Measurements from ENCODE around the gene CRHBP.

- TF ChIP-seq, protein P1, sequence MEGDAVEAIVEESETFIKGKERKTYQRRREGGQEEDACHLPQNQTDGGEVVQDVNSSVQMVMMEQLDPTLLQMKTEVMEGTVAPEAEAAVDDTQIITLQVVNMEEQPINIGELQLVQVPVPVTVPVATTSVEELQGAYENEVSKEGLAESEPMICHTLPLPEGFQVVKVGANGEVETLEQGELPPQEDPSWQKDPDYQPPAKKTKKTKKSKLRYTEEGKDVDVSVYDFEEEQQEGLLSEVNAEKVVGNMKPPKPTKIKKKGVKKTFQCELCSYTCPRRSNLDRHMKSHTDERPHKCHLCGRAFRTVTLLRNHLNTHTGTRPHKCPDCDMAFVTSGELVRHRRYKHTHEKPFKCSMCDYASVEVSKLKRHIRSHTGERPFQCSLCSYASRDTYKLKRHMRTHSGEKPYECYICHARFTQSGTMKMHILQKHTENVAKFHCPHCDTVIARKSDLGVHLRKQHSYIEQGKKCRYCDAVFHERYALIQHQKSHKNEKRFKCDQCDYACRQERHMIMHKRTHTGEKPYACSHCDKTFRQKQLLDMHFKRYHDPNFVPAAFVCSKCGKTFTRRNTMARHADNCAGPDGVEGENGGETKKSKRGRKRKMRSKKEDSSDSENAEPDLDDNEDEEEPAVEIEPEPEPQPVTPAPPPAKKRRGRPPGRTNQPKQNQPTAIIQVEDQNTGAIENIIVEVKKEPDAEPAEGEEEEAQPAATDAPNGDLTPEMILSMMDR (IDR thresholded peaks at IDR 0.05): no peak
- no peak for TF ChIP-seq EZH2 (IDR thresholded peaks at IDR 0.05)
Measured at GRCh38 chr5:77017668-77018067, 64.8 kb downstream of the CRHBP start.
